Psoas muscle (tissue), 8 donors: Measurements from ENCODE around the gene KMT2A. TPM values are rescaled to one million over a fixed set of nuclear protein-coding genes. Genes with fewer than 3 reads are reported as not detected.

Source experiments
- ATAC-seq, 4 donors: fragments of 200-7000 bp; cut with Tn5 transposase; one replicate each; pipeline ENCODE4 v1.9.1; 2020; ENCODE audit warnings: moderate library complexity in 3 of 4, mild to moderate bottlenecking in 2 of 4
- DNase-seq, 2 donors: peaks; one replicate each; pipeline ENCODE4 v3.0.0-alpha.2; 2020
- H3K27ac ChIP-seq: fragments of 200-600 bp; one replicate; pipeline ENCODE4 v1.8.0; 2022
- H3K27me3 ChIP-seq, 3 donors: fragments of 200-600 bp in 1 of 3; one replicate each; pipeline versions ENCODE4 v1.6.1 to v1.8.0; 2013 to 2022; ENCODE audit warnings: low read length in 2 of 3, mild to moderate bottlenecking in 2 of 3, moderate library complexity in 1 of 3; ENCODE audit not compliant: insufficient read depth in 3 of 3
- H3K36me3 ChIP-seq, 2 donors: fragments of 200-600 bp in 1 of 2; one replicate each; pipeline versions ENCODE4 v1.6.1 to v1.8.0; 2013 to 2022; ENCODE audit warnings: low read depth in 1 of 2, mild to moderate bottlenecking in 1 of 2, moderate library complexity in 1 of 2; ENCODE audit not compliant: insufficient read depth in 1 of 2
- H3K4me1 ChIP-seq: fragments of 200-600 bp; one replicate; pipeline ENCODE4 v1.8.0; 2022
- H3K4me3 ChIP-seq: fragments of 200-600 bp; one replicate; pipeline ENCODE4 v1.8.0; 2022; ENCODE audit warnings: mild to moderate bottlenecking
- H3K9me3 ChIP-seq: fragments of 200-600 bp; one replicate; pipeline ENCODE4 v1.8.0; 2022
- WGBS, 3 donors: extraction: QIAGEN DNeasy Blood & Tissue Kit; methylation state at CpG; one replicate each; pipeline versions ENCODE4 v1.1.6 to v1.1.7; 2013; 5-methylcytosine and 5-hydroxymethylcytosine counted together
- intact Hi-C, 2 donors: fragments of 100-400 bp; cut with DNase I; formaldehyde crosslinking; loops; one replicate each; pipeline versions ENCODE4 v1.11.0 to v1.14.2; 2022
- polyA plus RNA-seq, 3 donors: library from polyadenylated mRNA; stranded (reverse); fragments of 200-250 nt; gene quantifications; one replicate each; pipeline ENCODE4 v1.2.3, GENCODE V29; 2013
- total RNA-seq, 4 donors: library from RNA; stranded (reverse); fragmentation: NEBNext Ultra II Directional in 2 of 4; extraction: Animal tissue kit (Norgen Biotek cat#: 25700) in 2 of 4; gene quantifications; one replicate each; pipeline versions ENCODE4 v1.2.1 to v1.2.4, GENCODE V29; 2021 to 2023
- TF ChIP-seq, protein P1 (sequence below): fragments of 200-600 bp; IDR thresholded peaks from one replicate; pipeline ENCODE4 v1.8.0; 2022; ENCODE audit warnings: antibody characterized with exemption
- donor health status: healthy with polysubstance abuse.
- donor health status: DM: no; HTN: no; CAD: no; lungs with moderate emphysema.
- donor health status: Bipolar disorder and iron deficiency.
- donor health status: healthy.
- donor health status: DM: yes; HTN: yes; CAD: no.
- donor health status: DM: no; HTN: no; CAD: no.
- donor health status: DM: no; HTN: no; CAD: no.
- donor health status: DM: yes; HTN: yes; CAD: no.

KMT2A gene
- total and polyA plus RNA-seq, 7 donors, result 3.1 to 27.3 (median 18.1) TPM

DNA sequence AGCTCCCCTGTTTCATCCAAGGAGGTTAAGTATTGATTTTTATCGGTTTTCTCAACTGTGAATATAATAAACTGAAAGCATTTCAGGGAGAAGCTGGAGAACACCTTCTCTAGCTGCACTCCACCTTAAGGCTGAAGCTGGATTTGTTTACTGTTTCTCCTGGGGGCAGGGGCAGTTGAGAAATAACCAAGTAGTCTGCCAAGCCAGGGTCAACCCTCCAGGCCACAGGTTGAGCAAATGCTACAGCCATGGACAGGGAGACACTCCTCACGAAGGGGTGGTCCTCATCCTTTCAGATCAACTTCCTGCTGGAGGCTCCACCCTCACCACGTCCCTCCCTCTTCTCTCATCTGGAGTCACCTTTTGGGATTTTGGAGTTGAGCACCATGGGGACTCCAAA, 90.8 kb downstream of the KMT2A start, which contains the start of gene TTC36:
TSS of gene TTC36 (plus strand) at position 366 of the 400 bp plus-strand sequence. CDS start at position 387, 21 bp downstream.
- Histone ChIP-seq H3K4me3 (no peak within 1 kb of the TSS), H3K27ac (no peak within 1 kb of the TSS), H3K27me3 (no peaks in the 10 kb centered on the region), H3K9me3 (no peaks in the 10 kb centered on the region), H3K36me3 (peaks cover 0 to 30% of the 10 kb centered on the region in 2 donors), H3K4me1 (peaks cover 9% of the 10 kb centered on the region)
- TF ChIP-seq, protein P1, sequence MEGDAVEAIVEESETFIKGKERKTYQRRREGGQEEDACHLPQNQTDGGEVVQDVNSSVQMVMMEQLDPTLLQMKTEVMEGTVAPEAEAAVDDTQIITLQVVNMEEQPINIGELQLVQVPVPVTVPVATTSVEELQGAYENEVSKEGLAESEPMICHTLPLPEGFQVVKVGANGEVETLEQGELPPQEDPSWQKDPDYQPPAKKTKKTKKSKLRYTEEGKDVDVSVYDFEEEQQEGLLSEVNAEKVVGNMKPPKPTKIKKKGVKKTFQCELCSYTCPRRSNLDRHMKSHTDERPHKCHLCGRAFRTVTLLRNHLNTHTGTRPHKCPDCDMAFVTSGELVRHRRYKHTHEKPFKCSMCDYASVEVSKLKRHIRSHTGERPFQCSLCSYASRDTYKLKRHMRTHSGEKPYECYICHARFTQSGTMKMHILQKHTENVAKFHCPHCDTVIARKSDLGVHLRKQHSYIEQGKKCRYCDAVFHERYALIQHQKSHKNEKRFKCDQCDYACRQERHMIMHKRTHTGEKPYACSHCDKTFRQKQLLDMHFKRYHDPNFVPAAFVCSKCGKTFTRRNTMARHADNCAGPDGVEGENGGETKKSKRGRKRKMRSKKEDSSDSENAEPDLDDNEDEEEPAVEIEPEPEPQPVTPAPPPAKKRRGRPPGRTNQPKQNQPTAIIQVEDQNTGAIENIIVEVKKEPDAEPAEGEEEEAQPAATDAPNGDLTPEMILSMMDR, result no peak
- intact Hi-C loops, result no loop called here
- 61 to 67% (median 65%) methylated on average over 3 of the region's 3 CpGs for WGBS, 3 donors
- no peak for ATAC-seq
- DNase-seq, result no peak

- ATAC-seq (no peak), DNase-seq (no peak)
- H3K4me3 ChIP-seq, result no peak overlapping the region
- H3K4me1 ChIP-seq, result peaks cover 9% of the 10 kb centered on the region
- H3K9me3 ChIP-seq, result no peaks in the 10 kb centered on the region
- TF ChIP-seq, protein P1, result no peak
- intact Hi-C loops, result no loop called here
- H3K27me3 ChIP-seq, result no peaks in the 10 kb centered on the region
- peaks cover 0 to 16% of the 10 kb centered on the region in 2 donors for H3K36me3 ChIP-seq
- WGBS, 3 donors, result 86 to 88% (median 88%) methylated on average over 6 of the region's 6 CpGs
- no peak overlapping the region for H3K27ac ChIP-seq
These were observed 92.2 kb downstream of the KMT2A start for GRCh38 chr11:118528511-118528910.

GRCh38 chr11:118529584-118530175, 93.4 kb downstream of the KMT2A start:
- DNase-seq (no peak), ATAC-seq (no peak)
- Histone ChIP-seq H3K9me3 (no peaks in the 10 kb centered on the region), H3K27me3 (no peaks in the 10 kb centered on the region), H3K4me3 (peak overlapping the region; percentile 91), H3K4me1 (peaks cover 9% of the 10 kb centered on the region), H3K36me3 (peaks cover 0 to 10% of the 10 kb centered on the region in 2 donors), H3K27ac (peak overlapping the region; percentile 80)
- intact Hi-C loops, result loop anchor here (2.0 to 5.0 kb wide), 2 partner anchors 37 to 38 kb away; partner anchors contain the start of gene IFT46 (in 1 of the 2)
- TF ChIP-seq, protein P1, result no peak
- WGBS, 3 donors, result 56 to 59% (median 57%) methylated on average over 5 of the region's 5 CpGs

- no peaks in the 10 kb centered on the region for H3K9me3 ChIP-seq
- TF ChIP-seq, protein P1, result no peak
- intact Hi-C loops, result loop anchor here (2.0 to 5.0 kb wide), 2 partner anchors 37 kb away; partner anchors contain the start of gene IFT46 (in 1 of the 2)
- no peaks in the 10 kb centered on the region for H3K27me3 ChIP-seq
- H3K27ac ChIP-seq, result peak overlapping the region; percentile 80
- peaks cover 0 to 5% of the 10 kb centered on the region in 2 donors for H3K36me3 ChIP-seq
- ATAC-seq, result peak; percentile 26 to 53 (median 38)
- H3K4me3 ChIP-seq, result peak overlapping the region; percentile 91
- DNase-seq, result no peak
- peaks cover 9% of the 10 kb centered on the region for H3K4me1 ChIP-seq
- WGBS, 3 donors, result 1 to 3% (median 1%) methylated on average over 28 to 31 of the region's 31 CpGs
These were observed 93.9 kb downstream of the KMT2A start for GRCh38 chr11:118530180-118530682.
